HG02763 (cell line): ENCODE data around the gene CSTF2T.
"Not testable (repeated sequence)": the region's sequence is repeated elsewhere in the genome, so short reads cannot be mapped to it uniquely, and the experiment has no call there.

Source experiments
- ATAC-seq: cut with Tn5 transposase; IDR thresholded peaks from one replicate; pipeline ENCODE4 v1.9.1; 2021; ENCODE audit warnings: mild to moderate bottlenecking, moderate library complexity; ENCODE audit not compliant: unreplicated experiment

The CSTF2T gene

DNA sequence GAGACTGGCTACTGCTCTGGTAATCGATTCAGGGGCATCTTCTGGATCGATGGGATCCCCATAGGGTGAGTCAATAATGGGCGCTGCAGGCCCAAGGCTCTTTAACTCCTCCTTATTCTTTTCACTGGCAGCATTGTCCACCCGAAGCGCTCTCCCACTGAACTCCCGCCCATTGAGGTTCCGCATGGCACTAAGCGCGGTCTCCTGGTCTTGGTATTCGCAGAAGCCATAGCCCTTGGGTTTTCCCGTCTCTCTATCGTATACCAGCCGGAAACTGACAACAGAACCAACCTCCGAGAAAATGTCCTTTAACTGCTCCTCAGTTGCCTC, 285 bp downstream of the CSTF2T start:
- ATAC-seq, result peak; percentile 25

DNA sequence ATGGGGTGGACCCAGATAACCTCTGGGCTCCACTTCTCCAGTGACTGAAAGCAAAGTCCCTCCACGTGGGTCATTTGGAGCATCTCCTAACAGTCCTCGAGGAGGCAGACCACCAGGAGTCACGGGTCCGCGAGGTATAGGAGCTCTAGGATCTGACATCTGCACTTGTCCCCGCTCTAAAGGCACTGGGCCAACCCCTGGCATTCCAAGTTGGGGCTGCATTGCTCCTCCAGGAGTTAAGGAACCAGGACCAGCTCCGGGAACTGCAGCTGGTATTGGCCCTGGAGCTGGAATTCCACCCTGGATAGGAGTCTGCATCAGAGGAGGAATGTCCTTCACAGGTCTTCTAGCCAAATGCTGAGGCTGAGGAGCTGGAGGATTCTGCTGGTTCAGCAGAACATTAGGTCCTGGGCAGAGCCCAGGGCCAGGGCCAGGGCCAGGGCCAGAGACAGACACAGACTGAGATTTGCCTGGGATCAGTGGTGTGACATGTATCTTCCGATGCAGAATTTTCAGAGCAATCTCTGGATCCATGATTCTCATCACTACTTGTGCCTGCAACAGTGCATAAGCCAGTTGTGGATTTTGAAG, 827 bp downstream of the CSTF2T start:
- ATAC-seq, result no peak

DNA sequence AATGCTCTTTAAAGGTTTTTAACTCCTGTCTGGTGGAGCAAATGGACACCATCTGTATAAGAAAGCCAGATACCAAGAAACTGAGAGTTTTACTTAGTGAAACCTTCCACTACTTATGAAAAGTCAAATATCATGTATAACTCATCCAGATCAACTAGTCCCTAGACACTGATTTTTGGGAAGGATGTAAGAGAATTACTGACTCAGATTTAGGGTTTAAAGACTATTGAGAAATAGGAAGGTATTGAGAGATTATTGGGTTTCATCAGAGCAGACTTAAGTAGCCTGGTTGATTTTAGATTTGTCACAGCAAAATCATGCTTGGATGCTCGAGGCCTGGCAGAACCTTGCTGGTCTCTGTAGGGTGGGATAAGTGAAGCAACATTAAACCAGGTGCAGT, 3.1 kb downstream of the CSTF2T start:
- ATAC-seq, result no peak

DNA sequence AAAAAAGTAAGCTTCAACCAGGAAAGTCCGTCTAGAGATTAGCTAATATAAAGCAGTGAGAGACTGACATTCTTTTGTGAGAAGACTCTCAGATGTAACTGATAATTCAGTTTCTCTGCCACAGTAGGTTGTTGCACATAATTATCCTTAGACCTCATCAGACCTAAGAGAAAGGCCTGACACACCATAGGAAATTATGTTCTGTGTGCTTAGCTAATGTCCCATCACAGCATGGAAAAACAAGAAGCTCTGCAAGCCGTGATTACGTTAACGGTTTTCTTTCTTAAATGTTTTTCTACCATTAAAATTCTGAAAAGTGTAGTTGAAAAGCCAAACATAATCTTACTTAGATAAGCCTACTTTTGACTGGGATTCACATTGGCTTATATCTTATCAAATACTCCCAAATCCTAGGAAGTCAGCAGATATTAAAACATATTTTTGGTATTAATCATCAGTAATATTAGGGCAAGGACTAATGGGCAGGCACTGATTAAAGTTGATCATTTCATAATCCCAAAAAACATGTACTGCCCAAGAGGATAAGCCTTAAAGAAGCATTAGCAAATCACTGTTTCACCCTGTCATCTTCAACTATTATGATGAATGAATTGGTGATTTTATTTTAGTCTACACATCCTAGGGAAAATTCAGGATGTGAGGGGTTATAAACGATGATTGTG, 5.2 kb downstream of the CSTF2T start:
- ATAC-seq, result no peak

DNA sequence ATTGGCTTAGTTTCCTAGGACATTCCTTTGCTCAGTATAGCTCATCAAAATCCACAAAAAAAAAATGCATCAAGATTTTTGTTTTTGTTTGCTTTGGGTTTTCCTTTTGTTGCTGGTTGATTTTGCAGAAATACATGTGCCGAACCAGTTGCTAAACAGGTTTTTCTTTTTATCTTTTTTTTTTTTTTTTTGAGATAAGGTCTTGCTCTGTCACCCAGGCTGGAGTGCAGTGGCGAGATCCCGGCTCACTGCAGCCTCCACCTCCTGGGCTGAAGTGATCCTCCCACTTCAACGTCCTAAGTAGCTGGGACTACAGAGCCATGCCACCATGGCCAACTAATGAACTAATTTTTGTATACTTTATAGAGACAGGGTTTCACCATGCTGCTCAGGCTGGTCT, 8.3 kb downstream of the CSTF2T start:
- no peak for ATAC-seq

DNA sequence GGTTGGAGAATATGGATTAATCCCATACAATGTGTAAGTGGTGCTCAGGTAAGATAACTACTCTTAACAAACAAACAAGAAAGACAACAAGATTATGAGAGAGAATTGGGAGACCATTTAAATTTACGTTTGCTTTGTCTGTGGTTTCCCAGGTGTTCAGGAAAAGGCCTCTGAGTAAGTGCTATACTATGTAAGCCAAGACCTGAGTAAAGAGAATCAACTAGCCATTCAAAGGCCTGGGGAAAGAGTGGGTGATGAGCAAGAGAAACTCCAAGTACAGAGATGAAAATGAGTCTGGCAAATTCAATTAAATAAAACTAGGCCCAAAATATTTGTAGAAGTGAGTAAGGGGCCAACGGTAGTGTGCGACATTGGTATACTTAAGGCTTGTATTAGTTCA, 9.9 kb downstream of the CSTF2T start:
- ATAC-seq, result no peak

DNA sequence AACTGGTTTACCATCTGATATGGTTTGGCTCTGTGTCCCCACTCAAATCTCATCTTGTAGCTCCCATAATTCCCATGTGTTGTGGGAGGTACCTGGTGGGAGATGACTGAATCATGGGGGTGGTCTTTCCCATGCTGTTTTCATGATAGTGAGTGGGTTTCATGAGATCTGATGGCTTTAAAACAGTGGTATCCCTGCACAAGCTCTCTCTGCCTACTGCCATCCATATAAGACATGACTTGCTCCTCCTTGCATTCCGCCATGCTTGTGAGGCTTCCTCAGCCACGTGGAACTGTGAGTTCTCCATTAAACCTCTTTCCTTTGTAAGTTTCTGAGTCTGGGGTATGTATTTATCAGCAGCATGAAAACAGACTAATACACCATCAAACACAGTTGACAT, 10.6 kb downstream of the CSTF2T start:
- ATAC-seq, result not testable (repeated sequence)

DNA sequence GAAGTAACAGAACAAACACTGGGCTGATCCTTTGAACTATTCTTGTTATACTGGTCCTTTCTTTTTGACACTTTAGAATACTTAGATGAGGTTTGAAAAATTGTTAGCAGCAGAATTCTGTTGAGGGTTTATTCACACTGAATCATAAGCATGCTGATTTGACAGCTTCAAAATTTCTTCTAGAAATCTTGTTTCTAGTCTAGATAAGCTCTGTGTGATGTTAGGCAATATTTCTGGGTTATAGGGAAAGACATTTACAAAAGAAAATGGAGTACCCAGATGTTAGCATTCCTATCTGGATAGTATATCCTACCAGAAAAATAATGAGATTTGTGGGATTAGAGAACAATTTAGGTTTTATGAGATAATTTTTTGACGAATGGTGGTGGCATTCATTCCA, 12.1 kb downstream of the CSTF2T start:
- ATAC-seq, result no peak

DNA sequence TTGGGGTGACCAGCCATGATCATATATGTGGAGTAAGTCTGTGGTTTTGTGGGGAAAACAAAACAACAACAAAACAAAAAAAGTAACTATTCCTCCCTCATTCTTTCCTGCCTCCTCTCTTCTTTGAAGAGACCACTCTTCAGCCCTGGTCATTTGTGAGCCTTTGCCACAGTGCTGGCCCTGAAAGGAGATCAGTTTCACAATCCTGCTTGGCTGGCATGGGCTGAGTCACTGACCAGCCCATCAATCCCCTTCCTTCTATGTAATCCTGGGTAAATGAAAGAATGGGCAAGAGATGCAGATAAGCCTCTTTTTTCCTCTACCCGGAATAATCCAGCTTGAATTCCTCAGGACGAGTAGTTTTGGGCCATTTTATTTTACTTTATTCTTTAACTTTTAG, 13.6 kb downstream of the CSTF2T start:
- no peak for ATAC-seq

DNA sequence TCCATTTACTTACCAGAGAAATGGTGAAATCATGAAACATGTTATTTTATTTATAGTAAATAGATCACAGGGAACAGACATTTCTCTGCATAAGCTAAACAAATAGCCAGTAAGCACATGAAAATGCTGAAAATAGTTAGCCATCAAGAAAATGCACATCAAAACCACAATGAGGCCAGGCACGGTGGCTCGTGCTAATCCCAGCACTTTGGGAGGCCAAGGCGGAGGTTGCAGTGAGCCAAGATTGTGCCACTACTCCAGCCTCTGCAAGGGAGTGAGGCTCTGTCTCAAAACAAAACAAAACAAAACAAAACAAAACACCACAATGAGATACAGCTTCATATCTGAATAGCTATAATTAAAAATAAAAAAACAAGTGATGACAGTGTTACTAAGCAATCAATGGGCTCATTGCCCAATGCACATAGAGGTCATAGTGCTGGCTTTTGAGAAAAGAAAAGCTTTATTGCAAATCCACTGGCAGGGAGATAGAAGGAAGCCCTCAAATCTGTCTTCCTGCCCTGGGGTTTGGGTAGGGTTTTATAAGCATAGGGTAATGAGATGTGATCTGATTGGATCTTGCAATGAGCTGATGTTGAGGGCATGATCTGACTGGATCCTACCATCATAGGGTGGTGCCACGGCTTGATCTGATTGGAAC, 16.2 kb downstream of the CSTF2T start:
- ATAC-seq, result no peak

DNA sequence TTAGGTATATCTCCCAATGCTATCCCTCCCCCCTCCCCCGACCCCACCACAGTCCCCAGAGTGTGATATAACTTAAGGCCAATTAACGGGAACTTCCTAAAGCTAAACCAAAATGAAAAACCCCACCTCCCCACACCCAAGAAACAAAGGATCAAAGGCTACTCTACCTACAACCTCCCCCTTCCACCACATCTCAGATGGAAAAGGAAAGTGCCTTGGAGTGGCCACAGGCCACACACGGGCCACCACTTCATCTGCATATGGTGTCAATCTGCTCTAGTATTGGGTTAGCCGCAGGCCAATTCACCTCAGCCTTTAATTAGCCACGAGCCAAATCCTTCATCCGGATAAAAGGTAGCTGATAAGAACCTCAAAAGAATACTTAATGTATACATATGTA, 19.6 kb downstream of the CSTF2T start:
- ATAC-seq, result no peak

DNA sequence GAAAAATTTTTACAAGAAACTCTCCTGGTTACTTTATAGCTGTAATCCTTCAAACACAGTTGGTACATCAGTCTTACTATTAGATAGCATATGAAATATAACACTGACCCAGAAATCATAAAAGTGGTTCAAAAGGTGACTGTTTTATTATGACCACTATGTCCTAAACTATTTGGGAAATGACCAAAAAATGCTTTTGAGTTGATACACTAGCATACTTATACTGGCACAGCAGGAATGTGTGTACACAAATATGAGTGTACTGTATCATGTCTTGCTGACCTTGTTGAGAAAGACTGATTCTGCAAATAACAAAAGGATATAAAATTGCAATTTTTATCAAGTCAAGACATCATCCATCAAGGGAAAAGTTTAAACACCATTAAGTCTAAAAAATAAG, 24.3 kb downstream of the CSTF2T start:
- ATAC-seq, result no peak

DNA sequence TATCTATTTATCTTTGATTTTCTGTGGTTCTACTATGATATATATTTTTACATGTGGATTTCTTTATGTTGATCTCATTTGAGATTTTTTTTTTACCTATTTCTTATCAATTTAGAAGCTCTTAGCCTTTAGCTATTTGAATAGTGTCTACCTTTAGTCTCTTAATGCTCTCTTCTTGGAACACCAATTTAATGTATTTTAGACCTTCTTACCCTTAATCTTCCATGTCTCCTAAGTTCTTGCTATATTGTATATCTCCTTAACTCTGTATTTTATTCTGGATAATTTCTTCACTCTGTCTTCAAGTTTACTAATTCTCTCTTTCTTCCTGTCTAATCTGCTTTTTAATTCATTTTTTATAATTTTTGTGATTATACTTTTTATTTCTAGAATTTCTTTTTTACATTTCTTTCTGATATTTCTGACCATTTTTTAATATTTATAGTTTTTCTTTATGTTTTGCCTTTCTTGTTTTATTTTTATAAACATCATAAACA, 27.3 kb downstream of the CSTF2T start:
- ATAC-seq, result no peak

DNA sequence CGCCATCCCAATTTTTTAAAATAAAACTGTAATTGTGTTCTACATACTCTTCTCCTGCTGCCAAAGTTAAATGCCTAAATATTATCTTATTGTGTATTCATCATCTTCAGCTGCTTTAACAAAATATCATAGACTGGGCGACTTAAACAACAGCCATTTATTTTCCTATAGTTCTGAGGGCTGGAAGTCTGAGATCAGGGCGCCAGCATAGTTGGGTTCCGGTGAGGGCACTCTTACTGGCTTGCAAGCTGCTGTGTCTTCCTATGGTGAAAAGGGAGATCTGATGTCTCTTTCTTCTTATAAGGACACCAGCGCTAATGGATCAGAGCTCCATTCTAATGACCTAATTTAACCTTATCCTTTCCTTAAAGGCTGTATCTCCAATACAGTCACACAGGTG, 30.4 kb downstream of the CSTF2T start:
- no peak for ATAC-seq

DNA sequence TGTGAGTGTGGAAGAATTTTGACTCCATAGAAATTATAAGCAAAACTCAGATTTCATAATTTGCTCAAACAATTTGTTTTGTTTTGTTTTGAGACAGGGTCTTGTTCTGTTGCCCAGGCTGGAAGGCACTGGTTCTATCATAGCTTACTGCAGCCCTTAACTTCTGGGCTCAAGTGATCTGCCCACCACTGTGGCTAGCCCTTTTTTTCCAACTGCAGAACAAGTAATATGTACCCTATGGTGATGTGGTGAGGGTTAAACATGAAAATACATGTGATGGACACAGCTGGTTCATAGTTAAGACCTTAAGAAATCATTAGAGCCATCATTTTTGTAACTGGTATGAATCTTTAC, 31.1 kb downstream of the CSTF2T start:
- no peak for ATAC-seq

DNA sequence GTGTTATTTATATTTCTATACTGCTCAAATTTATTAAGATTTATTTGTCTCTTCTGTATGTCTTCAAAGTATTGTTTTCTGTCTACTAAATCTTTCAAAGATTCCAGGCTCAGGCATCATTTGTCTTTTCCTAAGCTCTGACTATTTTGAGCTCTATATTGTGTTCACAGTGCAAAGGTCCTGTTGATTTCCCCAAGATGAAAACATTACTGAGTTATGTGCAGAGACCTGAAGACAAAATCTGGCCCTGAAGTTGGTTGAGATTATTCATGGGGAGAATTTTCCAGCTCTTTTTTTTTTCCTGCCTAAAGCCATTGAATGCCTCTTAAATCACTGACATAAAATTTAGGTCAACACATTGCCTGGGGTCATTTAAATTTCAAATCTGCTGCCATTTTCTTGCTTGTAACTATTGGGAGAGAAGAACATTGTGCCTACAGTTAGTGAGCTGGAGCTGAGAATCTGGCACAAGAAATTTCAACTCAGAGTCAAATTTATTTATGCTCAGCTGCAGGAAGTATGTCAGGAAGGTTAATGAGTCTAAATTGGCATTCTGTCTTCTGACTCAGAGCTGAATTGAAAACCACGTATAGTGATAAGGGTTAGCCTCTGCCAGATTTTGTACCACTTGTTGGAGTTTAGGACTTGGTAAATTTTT, 31.6 kb downstream of the CSTF2T start:
- no peak for ATAC-seq

DNA sequence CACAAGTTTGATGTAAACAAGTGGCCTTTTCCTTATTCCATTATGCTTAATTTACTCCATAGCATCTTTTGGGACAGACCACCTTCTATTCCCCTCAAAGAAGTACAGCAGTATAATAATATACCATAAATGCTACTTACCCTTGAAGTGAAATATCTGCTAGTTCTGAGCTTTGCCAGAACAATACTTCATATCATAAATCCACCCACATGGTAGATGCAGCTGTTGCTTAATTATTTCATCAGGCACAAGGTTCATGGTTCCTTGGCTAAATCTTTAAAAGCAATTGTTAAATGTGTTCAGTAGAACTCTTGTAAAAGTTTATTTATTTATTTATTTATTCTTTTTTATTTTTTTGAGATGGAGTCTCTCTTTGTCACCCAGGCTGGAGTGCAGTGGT, 32.9 kb downstream of the CSTF2T start:
- ATAC-seq, result no peak

DNA sequence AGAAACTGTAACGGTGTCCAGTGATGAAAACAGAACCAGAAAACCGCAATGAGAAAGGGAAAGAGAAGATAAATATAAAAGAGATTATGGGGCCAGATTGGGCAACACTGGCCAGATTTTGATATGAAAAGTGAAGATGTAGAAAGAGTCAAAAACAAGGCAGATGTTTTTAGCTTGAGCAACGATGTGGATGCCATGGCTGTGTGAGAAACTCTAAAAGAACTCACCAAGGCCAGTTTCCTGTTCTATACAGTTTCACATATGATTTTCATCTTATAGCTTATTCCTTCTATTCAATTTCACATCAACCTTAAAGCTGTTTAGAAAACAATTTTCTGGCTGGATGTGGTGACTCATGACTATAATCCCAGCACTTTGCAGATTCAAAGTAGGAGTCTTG, 36.3 kb downstream of the CSTF2T start:
- ATAC-seq, result no peak

DNA sequence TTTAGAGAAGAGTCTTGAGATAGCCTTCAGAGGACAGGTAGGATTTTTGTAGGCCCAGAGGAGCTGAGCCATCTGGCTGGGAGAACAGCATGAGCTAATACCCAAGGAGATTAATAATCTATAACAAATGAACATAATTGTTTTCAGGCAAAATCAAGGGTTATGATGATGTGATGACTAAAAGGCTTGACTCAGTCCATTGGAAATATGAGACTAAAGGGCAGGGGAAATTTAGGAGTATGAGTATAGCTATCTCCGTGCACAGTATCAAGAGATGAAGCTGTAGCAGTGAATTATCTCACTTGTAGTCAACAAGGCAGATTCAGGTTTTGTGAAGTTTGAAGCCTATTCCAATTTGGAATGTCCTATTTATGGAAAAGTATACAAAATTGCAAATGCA, 40.1 kb downstream of the CSTF2T start:
- no peak for ATAC-seq

DNA sequence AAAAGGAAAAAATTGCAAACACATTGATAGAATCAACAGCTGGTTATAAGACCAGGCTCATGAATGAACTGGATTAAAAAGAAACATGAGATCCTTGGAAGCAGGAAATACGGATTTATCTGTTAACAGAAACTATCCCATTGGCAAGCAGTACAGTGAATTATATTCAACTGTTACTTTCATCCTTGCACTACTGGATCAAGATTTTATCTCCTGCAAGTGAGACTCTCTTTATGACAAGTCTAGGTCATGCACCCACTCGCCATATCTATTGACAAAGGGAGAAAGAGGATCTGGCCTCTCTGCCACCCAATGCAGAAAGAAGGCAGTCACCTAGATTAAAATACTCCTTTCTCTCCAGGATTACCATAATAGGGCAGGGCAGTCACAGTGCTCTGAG, 41.4 kb downstream of the CSTF2T start:
- no peak for ATAC-seq

DNA sequence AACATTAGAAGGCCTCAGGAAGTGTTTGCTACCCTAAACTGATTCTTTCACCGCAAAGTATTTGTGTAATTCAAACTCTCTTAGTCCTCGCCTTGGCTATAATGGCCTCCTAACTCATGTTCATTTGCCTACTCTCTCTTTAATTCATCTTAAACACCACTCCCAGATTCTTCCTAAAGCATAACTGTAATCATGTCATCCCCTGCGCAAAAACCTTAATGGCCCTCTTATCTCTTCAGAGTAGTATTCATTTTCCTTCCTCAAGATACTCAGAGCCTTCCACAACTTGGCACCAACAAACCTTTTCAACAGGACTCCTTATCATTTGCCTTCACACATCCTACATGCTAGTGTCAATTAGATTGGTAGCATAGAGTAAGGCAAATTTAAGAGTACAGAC, 42.9 kb downstream of the CSTF2T start:
- no peak for ATAC-seq

DNA sequence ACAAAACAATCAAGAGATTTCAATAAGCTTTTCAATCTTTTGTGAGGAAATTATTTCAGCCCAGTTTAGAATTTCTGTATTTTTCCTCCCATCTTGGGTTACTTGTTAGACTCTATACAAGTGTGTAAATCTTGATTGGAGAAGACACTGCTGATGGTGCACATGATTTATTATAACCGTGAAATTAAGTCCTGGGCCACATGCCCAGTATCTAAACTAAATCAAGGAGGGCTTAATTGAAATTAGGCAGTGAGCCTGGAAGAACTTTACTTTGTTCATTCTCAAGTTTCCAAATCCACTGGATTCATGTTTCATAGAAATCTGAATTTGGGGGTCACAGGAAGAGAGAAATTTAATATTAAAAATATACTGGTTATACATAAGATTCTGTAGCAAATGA, 44.5 kb downstream of the CSTF2T start:
- ATAC-seq, result no peak
